ENCODE measurements around the gene EEF1G. TPM values are rescaled to one million over a fixed set of nuclear protein-coding genes. Genes with fewer than 3 reads are reported as not detected.

Gene EEF1G
- total and polyA plus RNA-seq, 9 of the 15 experiments (the other 6 are each of a cell fraction or from before 2014, with no cell fraction given) = 985 to 2,349 (median 2,035) TPM

- TF ChIP-seq ZNF76 (CRISPR knock-in tag; IDR thresholded peaks at IDR 0.05; ENCODE audit: borderline replicate concordance) (no peak), EWSR1 (IDR thresholded peaks at IDR 0.05; ENCODE audit: borderline replicate concordance, low read depth, partially characterized antibody) (no peak), ZNF551 (CRISPR knock-in tag; IDR thresholded peaks at IDR 0.05) (no peak), ZKSCAN3 (CRISPR knock-in tag; IDR thresholded peaks at IDR 0.05) (no peak), ZFP1 (CRISPR knock-in tag; IDR thresholded peaks at IDR 0.05) (0 out of 2 replicates have a peak, but pooled peaks have one; percentile 39), POLR3A (IDR thresholded peaks at IDR 0.05; ENCODE audit: borderline replicate concordance, extremely low read depth, insufficient read depth, insufficient read length) (no peak), PHB (CRISPR knock-in tag; IDR thresholded peaks at IDR 0.05) (no peak), TAF1 (IDR thresholded peaks at IDR 0.05; ENCODE audit: control insufficient read depth, extremely low read depth, insufficient read depth, low read length, severe bottlenecking) (peak; percentile 50), RFX7 (CRISPR knock-in tag; IDR thresholded peaks at IDR 0.05) (no peak), SREBF1 (IDR thresholded peaks at IDR 0.05; ENCODE audit: borderline replicate concordance, low read depth, low read length) (no peak), NBN (IDR thresholded peaks at IDR 0.05; ENCODE audit: low read depth) (no peak), CHD7 (IDR thresholded peaks at IDR 0.05; ENCODE audit: low read depth, low read length) (no peak), CREB3L1 (IDR thresholded peaks at IDR 0.05; ENCODE audit: borderline replicate concordance, low read depth) (no peak)
Observed at GRCh38 chr11:62546244-62546928, 27.3 kb downstream of the EEF1G start, which contains the start of gene AHNAK (continued).

Data from K562 (cell line).